ENCODE results near the gene IGF2BP2. TPM values are rescaled to one million over a fixed set of nuclear protein-coding genes. Genes with fewer than 3 reads are reported as not detected.

Gene IGF2BP2
- total RNA-seq, 1 donor from 2014 or later = 101 TPM

GRCh38 chr3:185727873-185728272 is 97.0 kb downstream of the IGF2BP2 start:
- peak overlapping the region; percentile 36 for H3K4me3 Mint-ChIP-seq (ENCODE audit: unreplicated experiment)
- peak overlapping the region; percentile 84 for H3K27ac Mint-ChIP-seq (ENCODE audit: unreplicated experiment)
- H3K36me3 Mint-ChIP-seq (ENCODE audit: unreplicated experiment) = peaks cover 2% of the 10 kb centered on the region
- TF ChIP-seq, protein P1, sequence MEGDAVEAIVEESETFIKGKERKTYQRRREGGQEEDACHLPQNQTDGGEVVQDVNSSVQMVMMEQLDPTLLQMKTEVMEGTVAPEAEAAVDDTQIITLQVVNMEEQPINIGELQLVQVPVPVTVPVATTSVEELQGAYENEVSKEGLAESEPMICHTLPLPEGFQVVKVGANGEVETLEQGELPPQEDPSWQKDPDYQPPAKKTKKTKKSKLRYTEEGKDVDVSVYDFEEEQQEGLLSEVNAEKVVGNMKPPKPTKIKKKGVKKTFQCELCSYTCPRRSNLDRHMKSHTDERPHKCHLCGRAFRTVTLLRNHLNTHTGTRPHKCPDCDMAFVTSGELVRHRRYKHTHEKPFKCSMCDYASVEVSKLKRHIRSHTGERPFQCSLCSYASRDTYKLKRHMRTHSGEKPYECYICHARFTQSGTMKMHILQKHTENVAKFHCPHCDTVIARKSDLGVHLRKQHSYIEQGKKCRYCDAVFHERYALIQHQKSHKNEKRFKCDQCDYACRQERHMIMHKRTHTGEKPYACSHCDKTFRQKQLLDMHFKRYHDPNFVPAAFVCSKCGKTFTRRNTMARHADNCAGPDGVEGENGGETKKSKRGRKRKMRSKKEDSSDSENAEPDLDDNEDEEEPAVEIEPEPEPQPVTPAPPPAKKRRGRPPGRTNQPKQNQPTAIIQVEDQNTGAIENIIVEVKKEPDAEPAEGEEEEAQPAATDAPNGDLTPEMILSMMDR (IDR thresholded peaks at IDR 0.05) = no peak
- no peaks in the 10 kb centered on the region for H3K27me3 Mint-ChIP-seq (ENCODE audit: unreplicated experiment)
- no peak for DNase-seq (ENCODE audit: extremely low spot score, unreplicated experiment)
- peaks cover 85% of the 10 kb centered on the region for H3K4me1 Mint-ChIP-seq (ENCODE audit: unreplicated experiment)
- H3K9me3 Mint-ChIP-seq (ENCODE audit: unreplicated experiment) = no peaks in the 10 kb centered on the region

- no peak overlapping the region for H3K4me3 Mint-ChIP-seq (ENCODE audit: unreplicated experiment)
- peak overlapping the region; percentile 84 for H3K27ac Mint-ChIP-seq (ENCODE audit: unreplicated experiment)
- H3K9me3 Mint-ChIP-seq (ENCODE audit: unreplicated experiment) = no peaks in the 10 kb centered on the region
- peaks cover 76% of the 10 kb centered on the region for H3K4me1 Mint-ChIP-seq (ENCODE audit: unreplicated experiment)
- H3K27me3 Mint-ChIP-seq (ENCODE audit: unreplicated experiment) = no peaks in the 10 kb centered on the region
- H3K36me3 Mint-ChIP-seq (ENCODE audit: unreplicated experiment) = peaks cover 2% of the 10 kb centered on the region
- DNase-seq (ENCODE audit: extremely low spot score, unreplicated experiment) = no peak
- TF ChIP-seq, protein P1 (IDR thresholded peaks at IDR 0.05) = no peak
These were observed 98.4 kb downstream of the IGF2BP2 start for GRCh38 chr3:185726254-185726967.

GRCh38 chr3:185724761-185725160 is 100.1 kb downstream of the IGF2BP2 start:
- peak overlapping the region; percentile 69 for H3K27ac Mint-ChIP-seq (ENCODE audit: unreplicated experiment)
- no peak for DNase-seq (ENCODE audit: extremely low spot score, unreplicated experiment)

GRCh38 chr3:185724251-185724650 is 100.6 kb downstream of the IGF2BP2 start:
- H3K27me3 Mint-ChIP-seq (ENCODE audit: unreplicated experiment) = no peaks in the 10 kb centered on the region
- H3K27ac Mint-ChIP-seq (ENCODE audit: unreplicated experiment) = peak overlapping the region; percentile 69
- no peak overlapping the region for H3K4me3 Mint-ChIP-seq (ENCODE audit: unreplicated experiment)
- peaks cover 62% of the 10 kb centered on the region for H3K4me1 Mint-ChIP-seq (ENCODE audit: unreplicated experiment)
- peaks cover 4% of the 10 kb centered on the region for H3K36me3 Mint-ChIP-seq (ENCODE audit: unreplicated experiment)
- DNase-seq (ENCODE audit: extremely low spot score, unreplicated experiment) = no peak
- H3K9me3 Mint-ChIP-seq (ENCODE audit: unreplicated experiment) = no peaks in the 10 kb centered on the region
- TF ChIP-seq, protein P1 (IDR thresholded peaks at IDR 0.05) = no peak

More at GRCh38 chr3:185724761-185725160, 100.1 kb downstream of the IGF2BP2 start:
- Mint-ChIP-seq H3K27me3 (ENCODE audit: unreplicated experiment) (no peaks in the 10 kb centered on the region), H3K4me1 (ENCODE audit: unreplicated experiment) (peaks cover 67% of the 10 kb centered on the region), H3K4me3 (ENCODE audit: unreplicated experiment) (no peak overlapping the region), H3K36me3 (ENCODE audit: unreplicated experiment) (peaks cover 2% of the 10 kb centered on the region), H3K9me3 (ENCODE audit: unreplicated experiment) (no peaks in the 10 kb centered on the region)
- TF ChIP-seq, protein P1 (IDR thresholded peaks at IDR 0.05) = no peak

- DNase-seq (ENCODE audit: extremely low spot score, unreplicated experiment) = no peak
- H3K4me3 Mint-ChIP-seq (ENCODE audit: unreplicated experiment) = no peak overlapping the region
- TF ChIP-seq, protein P1 (IDR thresholded peaks at IDR 0.05) = no peak
- no peaks in the 10 kb centered on the region for H3K27me3 Mint-ChIP-seq (ENCODE audit: unreplicated experiment)
- H3K9me3 Mint-ChIP-seq (ENCODE audit: unreplicated experiment) = no peaks in the 10 kb centered on the region
- H3K4me1 Mint-ChIP-seq (ENCODE audit: unreplicated experiment) = peaks cover 56% of the 10 kb centered on the region
- H3K36me3 Mint-ChIP-seq (ENCODE audit: unreplicated experiment) = peaks cover 8% of the 10 kb centered on the region
- H3K27ac Mint-ChIP-seq (ENCODE audit: unreplicated experiment) = no peak overlapping the region
These were observed 102.0 kb downstream of the IGF2BP2 start for GRCh38 chr3:185722881-185723280.

All from osteocyte (in vitro differentiated cells).